HEK293 (cell line): ENCODE results near the gene SULT1B1.

ENCODE experiments used
- CTCF ChIA-PET: fragments of 350-600 bp; formaldehyde crosslinking; extraction: SDS; loops from one replicate; lab custom pipeline; 2021; ENCODE audit warnings: antibody characterized with exemption; lab: Yijun Ruan, JAX
- POLR2A ChIA-PET: fragments of 300-600 bp; formaldehyde crosslinking; extraction: SDS; loops from one replicate; lab custom pipeline; 2020; ENCODE audit warnings: antibody characterized with exemption, inconsistent platforms; lab: Yijun Ruan, JAX
- H3K27ac ChIP-seq: fragments of 200-500 bp; sonication (Bioruptor generic); 2 replicates; pipeline ENCODE4 v1.5.1; 2014; ENCODE audit warnings: low read depth, low read length, control low read depth, inconsistent platforms; ENCODE audit errors: extremely low read depth
- H3K36me3 ChIP-seq, 2 experiments: fragments of 200-500 bp in 1 of 2; sonication (Bioruptor generic) in 1 of 2; 1 replicate in 1 of 2; 2 replicates in 1 of 2; pipeline ENCODE4 v1.5.1; 2014 to 2017; ENCODE audit warnings: inconsistent platforms in 2 of 2, low read length in 2 of 2; ENCODE audit not compliant: control insufficient read depth in 2 of 2, insufficient read depth in 1 of 2
- H3K4me1 ChIP-seq: fragments of 200-500 bp; sonication (Bioruptor generic); 2 replicates; pipeline ENCODE4 v1.5.1; 2014; ENCODE audit warnings: mild to moderate bottlenecking, low read length, inconsistent platforms; ENCODE audit not compliant: control insufficient read depth, insufficient read depth
- H3K4me3 ChIP-seq: 2 replicates; pipeline ENCODE4 v1.5.1; 2011; ENCODE audit warnings: low read depth, mild to moderate bottlenecking, control low read depth, low read length, moderate library complexity
- H3K9me3 ChIP-seq: fragments of 200-500 bp; sonication (Bioruptor generic); 2 replicates; pipeline ENCODE4 v1.5.1; 2014; ENCODE audit warnings: low read depth, low read length, inconsistent platforms; ENCODE audit not compliant: control insufficient read depth, insufficient read depth
- HOXA7 ChIP-seq: sonication (generic); formaldehyde crosslinking; IDR thresholded peaks from 2 replicates; pipeline ENCODE4 v1.8.1; 2022; ENCODE audit warnings: missing genetic modification reagents, borderline replicate concordance
- KLF9 ChIP-seq: fragments of 450-650 bp; formaldehyde crosslinking; IDR thresholded peaks from 2 replicates; pipeline ENCODE4 v1.5.1; 2016; ENCODE audit warnings: missing biosample characterization, missing genetic modification characterization, low read depth
- RBAK ChIP-seq: fragments of 450-650 bp; formaldehyde crosslinking; IDR thresholded peaks from 2 replicates; pipeline ENCODE4 v1.5.1; 2016; ENCODE audit warnings: missing biosample characterization, missing genetic modification characterization
- TCF7L2 ChIP-seq: IDR thresholded peaks from 2 replicates; pipeline ENCODE4 v1.6.1; 2011; ENCODE audit warnings: low read depth, mild to moderate bottlenecking, inconsistent platforms, low read length, moderate library complexity, borderline replicate concordance
- YY2 ChIP-seq: fragments of 450-650 bp; formaldehyde crosslinking; IDR thresholded peaks from 2 replicates; pipeline ENCODE4 v1.5.1; 2016; ENCODE audit warnings: missing biosample characterization, missing genetic modification characterization
- ZBTB1 ChIP-seq: fragments of 450-650 bp; formaldehyde crosslinking; IDR thresholded peaks from 2 replicates; pipeline ENCODE4 v1.5.1; 2016; ENCODE audit warnings: missing biosample characterization, missing genetic modification characterization
- ZFP37 ChIP-seq: fragments of 450-650 bp; formaldehyde crosslinking; IDR thresholded peaks from 2 replicates; pipeline ENCODE4 v1.5.1; 2016; ENCODE audit warnings: missing biosample characterization, missing genetic modification characterization
- ZNF112 ChIP-seq: fragments of 450-650 bp; formaldehyde crosslinking; IDR thresholded peaks from 2 replicates; pipeline ENCODE4 v1.5.0; 2017; ENCODE audit warnings: missing biosample characterization, missing genetic modification characterization
- ZNF121 ChIP-seq: fragments of 450-650 bp; formaldehyde crosslinking; IDR thresholded peaks from 2 replicates; pipeline ENCODE4 v1.5.1; 2016; ENCODE audit warnings: missing biosample characterization, missing genetic modification characterization
- ZNF140 ChIP-seq: fragments of 450-650 bp; formaldehyde crosslinking; IDR thresholded peaks from 2 replicates; pipeline ENCODE4 v1.5.1; 2016; ENCODE audit warnings: missing biosample characterization, missing genetic modification characterization
- ZNF155 ChIP-seq: fragments of 450-650 bp; formaldehyde crosslinking; IDR thresholded peaks from 2 replicates; pipeline ENCODE4 v1.5.1; 2016; ENCODE audit warnings: missing biosample characterization, missing genetic modification characterization
- ZNF157 ChIP-seq: fragments of 450-650 bp; formaldehyde crosslinking; IDR thresholded peaks from 2 replicates; pipeline ENCODE4 v1.5.1; 2016; ENCODE audit warnings: missing biosample characterization, missing genetic modification characterization
- ZNF169 ChIP-seq: fragments of 450-650 bp; formaldehyde crosslinking; IDR thresholded peaks from 2 replicates; pipeline ENCODE4 v1.5.1; 2016; ENCODE audit warnings: missing biosample characterization, missing genetic modification characterization
- ZNF184 ChIP-seq: fragments of 450-650 bp; IDR thresholded peaks from 2 replicates; pipeline ENCODE4 v1.5.1; 2018; ENCODE audit warnings: missing biosample characterization, mild to moderate bottlenecking, missing genetic modification characterization
- ZNF221 ChIP-seq: fragments of 450-650 bp; formaldehyde crosslinking; IDR thresholded peaks from 2 replicates; pipeline ENCODE4 v1.5.1; 2017; ENCODE audit warnings: missing biosample characterization, missing genetic modification characterization, borderline replicate concordance
- ZNF274 ChIP-seq, 2 experiments: fragments of 200-500 bp in 1 of 2; fragments of 450-650 bp in 1 of 2; sonication (Bioruptor generic) in 1 of 2; formaldehyde crosslinking in 1 of 2; IDR thresholded peaks; 2 replicates each; pipeline versions ENCODE4 v1.5.1 to v1.6.1; 2014 to 2016; ENCODE audit warnings: borderline replicate concordance in 1 of 2, inconsistent platforms in 1 of 2, low read length in 1 of 2, missing biosample characterization in 1 of 2, missing genetic modification characterization in 1 of 2
- ZNF324 ChIP-seq: fragments of 450-650 bp; formaldehyde crosslinking; IDR thresholded peaks from 2 replicates; pipeline ENCODE4 v1.5.1; 2016; ENCODE audit warnings: missing biosample characterization, missing genetic modification characterization
- ZNF354C ChIP-seq: fragments of 450-650 bp; formaldehyde crosslinking; IDR thresholded peaks from 2 replicates; pipeline ENCODE4 v1.5.1; 2016; ENCODE audit warnings: missing biosample characterization, missing genetic modification characterization, low read depth, borderline replicate concordance
- ZNF404 ChIP-seq: fragments of 450-650 bp; formaldehyde crosslinking; IDR thresholded peaks from 2 replicates; pipeline ENCODE4 v1.5.1; 2017; ENCODE audit warnings: missing biosample characterization, missing genetic modification characterization
- ZNF501 ChIP-seq: fragments of 450-650 bp; formaldehyde crosslinking; IDR thresholded peaks from 2 replicates; pipeline ENCODE4 v1.5.1; 2016; ENCODE audit warnings: missing biosample characterization, missing genetic modification characterization
- ZNF514 ChIP-seq: fragments of 450-650 bp; formaldehyde crosslinking; IDR thresholded peaks from 2 replicates; pipeline ENCODE4 v1.5.1; 2016; ENCODE audit warnings: missing biosample characterization, missing genetic modification characterization
- ZNF561 ChIP-seq: fragments of 450-650 bp; IDR thresholded peaks from 2 replicates; pipeline ENCODE4 v1.5.1; 2018; ENCODE audit warnings: missing biosample characterization, missing genetic modification characterization, borderline replicate concordance
- ZNF585B ChIP-seq: fragments of 450-650 bp; formaldehyde crosslinking; IDR thresholded peaks from 2 replicates; pipeline ENCODE4 v1.5.1; 2016; ENCODE audit warnings: missing biosample characterization, missing genetic modification characterization
- ZNF629 ChIP-seq: fragments of 450-650 bp; formaldehyde crosslinking; IDR thresholded peaks from 2 replicates; pipeline ENCODE4 v1.5.1; 2017; ENCODE audit warnings: missing biosample characterization, missing genetic modification characterization
- ZNF76 ChIP-seq: fragments of 450-650 bp; formaldehyde crosslinking; IDR thresholded peaks from 2 replicates; pipeline ENCODE4; 2016; ENCODE audit warnings: low read depth, missing biosample characterization, missing genetic modification characterization, borderline replicate concordance
- ZNF791 ChIP-seq: fragments of 450-650 bp; formaldehyde crosslinking; IDR thresholded peaks from 2 replicates; pipeline ENCODE4 v1.5.1; 2016; ENCODE audit warnings: missing biosample characterization, missing genetic modification characterization
- TF ChIP-seq, protein P1 (sequence below): IDR thresholded peaks from 2 replicates; pipeline ENCODE4 v1.6.1; 2011; ENCODE audit warnings: mild to moderate bottlenecking, low read depth, low read length, borderline replicate concordance
- TF ChIP-seq, protein P2 (sequence below): fragments of 450-650 bp; formaldehyde crosslinking; optimal IDR thresholded peaks from 2 replicates; pipeline ENCODE3; 2016; ENCODE audit warnings: missing biosample characterization, mild to moderate bottlenecking, missing genetic modification characterization
- TF ChIP-seq, protein P3 (sequence below): fragments of 450-650 bp; formaldehyde crosslinking; IDR thresholded peaks from 2 replicates; pipeline ENCODE4 v1.5.1; 2016; ENCODE audit warnings: missing biosample characterization, missing genetic modification characterization

Gene SULT1B1

DNA sequence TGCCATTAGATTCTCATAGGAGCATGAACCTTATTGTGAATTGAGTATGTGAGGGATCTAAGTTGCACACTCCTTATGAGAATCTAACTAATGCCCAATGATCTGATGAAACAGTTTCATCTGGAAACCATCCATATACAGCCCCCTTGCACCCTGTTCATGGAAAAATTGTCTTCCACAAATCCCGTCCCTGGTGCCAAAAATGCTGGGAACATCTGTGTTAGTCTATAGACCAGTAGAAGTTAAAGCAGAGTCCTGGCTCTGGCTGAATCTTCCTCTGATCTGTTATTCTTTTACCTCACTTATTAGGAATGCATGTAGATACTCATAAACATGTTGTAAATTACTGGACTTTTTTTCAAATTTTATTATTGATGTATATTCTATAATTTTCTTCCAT is 29.2 kb downstream of the SULT1B1 start:
- CTCF ChIA-PET, result no interaction called here
- POLR2A ChIA-PET, result no interaction called here

DNA sequence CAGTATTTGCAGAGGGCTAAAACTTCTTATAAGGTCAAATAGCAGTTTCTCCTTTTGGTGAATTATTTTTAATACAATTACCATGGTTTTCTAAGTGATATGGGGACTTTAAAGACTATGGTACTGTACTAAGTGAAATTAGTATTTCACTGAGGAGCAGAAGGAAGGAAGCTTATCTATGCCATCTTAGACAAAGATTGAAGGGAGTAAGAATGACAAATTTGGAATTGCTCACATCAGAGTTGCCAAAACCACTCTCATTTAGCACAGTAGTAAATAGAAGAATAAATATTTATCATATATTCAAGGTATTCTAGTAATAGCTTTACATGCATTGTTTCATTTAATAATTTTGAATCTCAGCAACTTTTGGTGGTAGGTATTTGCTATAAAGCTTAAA is 30.4 kb downstream of the SULT1B1 start:
- H3K9me3 ChIP-seq, result no peaks in the 10 kb centered on the region
- TF ChIP-seq ZNF157 (tag by site-specific recombination) (no peak), ZNF629 (tag by site-specific recombination) (no peak), ZNF501 (tag by site-specific recombination) (no peak), ZNF140 (tag by site-specific recombination) (no peak), ZNF112 (tag by site-specific recombination) (no peak), KLF9 (tag by site-specific recombination) (no peak), ZNF324 (tag by site-specific recombination) (no peak), ZNF514 (no peak), ZBTB1 (tag by site-specific recombination) (no peak), ZNF169 (no peak), RBAK (no peak), ZNF121 (tag by site-specific recombination) (no peak), ZNF76 (tag by site-specific recombination) (no peak), ZNF354C (tag by site-specific recombination) (no peak), ZNF274 (IDR thresholded peaks at IDR 0.05; ENCODE audit: low read length) (no peak), ZNF274 (tag by site-specific recombination; IDR thresholded peaks at IDR 0.05; ENCODE audit: borderline replicate concordance) (no peak), ZNF155 (no peak), ZNF791 (no peak), HOXA7 (CRISPR knock-in tag) (no peak)
- TF ChIP-seq, protein P1, sequence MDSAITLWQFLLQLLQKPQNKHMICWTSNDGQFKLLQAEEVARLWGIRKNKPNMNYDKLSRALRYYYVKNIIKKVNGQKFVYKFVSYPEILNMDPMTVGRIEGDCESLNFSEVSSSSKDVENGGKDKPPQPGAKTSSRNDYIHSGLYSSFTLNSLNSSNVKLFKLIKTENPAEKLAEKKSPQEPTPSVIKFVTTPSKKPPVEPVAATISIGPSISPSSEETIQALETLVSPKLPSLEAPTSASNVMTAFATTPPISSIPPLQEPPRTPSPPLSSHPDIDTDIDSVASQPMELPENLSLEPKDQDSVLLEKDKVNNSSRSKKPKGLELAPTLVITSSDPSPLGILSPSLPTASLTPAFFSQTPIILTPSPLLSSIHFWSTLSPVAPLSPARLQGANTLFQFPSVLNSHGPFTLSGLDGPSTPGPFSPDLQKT, result no peak
- TF ChIP-seq, protein P2, sequence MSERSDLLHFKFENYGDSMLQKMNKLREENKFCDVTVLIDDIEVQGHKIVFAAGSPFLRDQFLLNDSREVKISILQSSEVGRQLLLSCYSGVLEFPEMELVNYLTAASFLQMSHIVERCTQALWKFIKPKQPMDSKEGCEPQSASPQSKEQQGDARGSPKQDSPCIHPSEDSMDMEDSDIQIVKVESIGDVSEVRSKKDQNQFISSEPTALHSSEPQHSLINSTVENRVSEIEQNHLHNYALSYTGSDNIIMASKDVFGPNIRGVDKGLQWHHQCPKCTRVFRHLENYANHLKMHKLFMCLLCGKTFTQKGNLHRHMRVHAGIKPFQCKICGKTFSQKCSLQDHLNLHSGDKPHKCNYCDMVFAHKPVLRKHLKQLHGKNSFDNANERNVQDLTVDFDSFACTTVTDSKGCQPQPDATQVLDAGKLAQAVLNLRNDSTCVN (tag by site-specific recombination), result no peak
- TF ChIP-seq, all 188 proteins: peak for 0
- Histone ChIP-seq H3K27ac (no peak overlapping the region), H3K4me1 (no peaks in the 10 kb centered on the region), H3K36me3 (no peaks in the 10 kb centered on the region), H3K4me3 (no peak overlapping the region)
- ChIA-PET CTCF (interaction anchor here (1.0 kb wide), 1 partner anchor 151 kb away, joined by 5 read pairs; no protein-coding TSS in a partner anchor), POLR2A (no interaction called here)

More for the DNA sequence above, 29.2 kb downstream of the SULT1B1 start:
- Histone ChIP-seq H3K4me1 (no peaks in the 10 kb centered on the region), H3K36me3 (no peaks in the 10 kb centered on the region), H3K9me3 (no peaks in the 10 kb centered on the region), H3K4me3 (no peak overlapping the region), H3K27ac (no peak overlapping the region)
- TF ChIP-seq TCF7L2 (no peak), ZFP37 (tag by site-specific recombination) (no peak), ZNF404 (tag by site-specific recombination) (no peak), ZNF585B (tag by site-specific recombination) (no peak), ZNF184 (tag by site-specific recombination) (no peak), ZNF501 (tag by site-specific recombination) (no peak), YY2 (tag by site-specific recombination) (no peak), ZNF221 (no peak), ZNF514 (no peak), ZNF561 (tag by site-specific recombination) (no peak)
- TF ChIP-seq, protein P3, sequence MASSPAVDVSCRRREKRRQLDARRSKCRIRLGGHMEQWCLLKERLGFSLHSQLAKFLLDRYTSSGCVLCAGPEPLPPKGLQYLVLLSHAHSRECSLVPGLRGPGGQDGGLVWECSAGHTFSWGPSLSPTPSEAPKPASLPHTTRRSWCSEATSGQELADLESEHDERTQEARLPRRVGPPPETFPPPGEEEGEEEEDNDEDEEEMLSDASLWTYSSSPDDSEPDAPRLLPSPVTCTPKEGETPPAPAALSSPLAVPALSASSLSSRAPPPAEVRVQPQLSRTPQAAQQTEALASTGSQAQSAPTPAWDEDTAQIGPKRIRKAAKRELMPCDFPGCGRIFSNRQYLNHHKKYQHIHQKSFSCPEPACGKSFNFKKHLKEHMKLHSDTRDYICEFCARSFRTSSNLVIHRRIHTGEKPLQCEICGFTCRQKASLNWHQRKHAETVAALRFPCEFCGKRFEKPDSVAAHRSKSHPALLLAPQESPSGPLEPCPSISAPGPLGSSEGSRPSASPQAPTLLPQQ, result no peak
